HuH-7 (cell line): ENCODE results near the gene FAM193A.
"Not testable (repeated sequence)": the region's sequence is repeated elsewhere in the genome, so short reads cannot be mapped to it uniquely, and the experiment has no call there.

Experiments used
- DNase-seq: peaks from one replicate; pipeline ENCODE4 v3.0.0; 2011; ENCODE audit warnings: low spot score

FAM193A gene

GRCh38 chr4:2754848-2755819 is 218.7 kb downstream of the FAM193A start:
- DNase-seq: no peak

- DNase-seq: peak; percentile 89
These were observed 219.6 kb downstream of the FAM193A start, which contains the start of gene TNIP2 for GRCh38 chr4:2755821-2756690. TNIP2 (minus strand) TSS chr4:2756336; CDS start chr4:2756289, 47 bp downstream.

GRCh38 chr4:2756691-2757350 is 220.4 kb downstream of the FAM193A start:
- DNase-seq: no peak

GRCh38 chr4:2757426-2757825 is 221.0 kb downstream of the FAM193A start:
- DNase-seq: no peak

- peak; percentile 83 for DNase-seq
These were observed 224.8 kb downstream of the FAM193A start for GRCh38 chr4:2761035-2761923.

- no peak for DNase-seq
These were observed 225.6 kb downstream of the FAM193A start for GRCh38 chr4:2762048-2762447.

GRCh38 chr4:2762486-2763370 is 226.3 kb downstream of the FAM193A start:
- DNase-seq: not testable (repeated sequence)

GRCh38 chr4:2763511-2763967 is 227.1 kb downstream of the FAM193A start:
- no peak for DNase-seq

GRCh38 chr4:2765832-2766526 is 229.5 kb downstream of the FAM193A start:
- DNase-seq: no peak

- no peak for DNase-seq
These were observed 230.7 kb downstream of the FAM193A start for GRCh38 chr4:2767046-2767704.

- no peak for DNase-seq
These were observed 231.2 kb downstream of the FAM193A start for GRCh38 chr4:2767705-2768074.

GRCh38 chr4:2768124-2768523 is 231.7 kb downstream of the FAM193A start:
- no peak for DNase-seq

- DNase-seq: no peak
These were observed 232.5 kb downstream of the FAM193A start for GRCh38 chr4:2768921-2769336.

- DNase-seq: no peak
These were observed 234.8 kb downstream of the FAM193A start for GRCh38 chr4:2771264-2771663.

- DNase-seq: not testable (repeated sequence)
These were observed 244.2 kb downstream of the FAM193A start for GRCh38 chr4:2780643-2781042.

GRCh38 chr4:2781911-2782310 is 245.5 kb downstream of the FAM193A start:
- DNase-seq: no peak
